Activated CD4-positive, alpha-beta T cell treated with anti-CD3 and anti-CD28 coated beads, Interleukin-2, amount 50 U/mL, for 24 hours (primary cell): Measurements from ENCODE around the gene EYA4.
A peak's percentile ranks its signal among the peaks of the same experiment; 100 is the strongest.
"Not testable (repeated sequence)": the region's sequence is repeated elsewhere in the genome, so short reads cannot be mapped to it uniquely, and the experiment has no call there.

Experiments used
- DNase-seq, 2 donors: peaks; one replicate each; pipeline ENCODE4 v3.0.0-alpha.2; 2020; ENCODE audit warnings: low read depth in 1 of 2, low spot score in 1 of 2

Gene EYA4

GRCh38 chr6:133512410-133513016, 271.4 kb downstream of the EYA4 start:
- DNase-seq, result peak in 1 of 2 donors; percentile 6

DNA sequence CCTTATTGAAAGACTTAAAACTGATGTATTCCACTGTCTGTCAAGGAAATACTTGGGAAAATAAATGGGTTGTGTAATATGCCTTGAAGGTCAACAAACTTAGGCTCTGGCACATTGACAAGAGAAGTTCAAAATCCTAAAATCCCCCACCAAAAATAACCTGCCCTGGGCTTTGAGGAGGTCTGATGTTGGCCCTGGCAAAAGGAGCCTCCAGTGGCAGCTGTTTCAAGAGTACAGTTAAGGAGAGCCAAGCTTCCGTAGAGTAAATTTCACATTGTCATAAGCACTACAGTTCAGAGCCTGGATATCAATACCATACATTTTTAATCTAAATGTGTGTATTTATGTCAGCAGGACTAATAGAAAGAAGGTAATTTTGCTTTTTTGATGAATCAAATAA, 282.7 kb downstream of the EYA4 start:
- DNase-seq, result no peak

GRCh38 chr6:133526436-133526835, 285.3 kb downstream of the EYA4 start:
- DNase-seq, result no peak

GRCh38 chr6:133528566-133528965, 287.4 kb downstream of the EYA4 start:
- no peak for DNase-seq

DNA sequence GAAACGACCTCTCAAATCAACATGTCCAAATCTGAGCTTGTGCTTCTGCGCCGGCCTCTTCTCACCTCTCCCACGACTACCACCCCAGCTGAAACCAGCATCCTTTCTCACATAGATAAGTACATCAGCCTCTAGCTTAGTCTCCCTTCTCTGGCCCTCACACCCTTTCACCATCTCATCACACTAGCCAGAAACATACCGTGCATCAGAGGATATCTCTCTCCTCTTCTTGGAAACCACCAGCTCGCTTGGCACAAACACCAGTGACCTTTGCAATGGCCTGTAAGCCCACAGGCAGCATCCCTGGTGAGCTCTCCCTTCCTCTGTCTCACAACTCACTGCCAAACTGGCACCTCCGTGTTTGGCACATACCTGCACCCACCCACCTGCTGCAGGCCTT, 291.8 kb downstream of the EYA4 start:
- no peak for DNase-seq

DNA sequence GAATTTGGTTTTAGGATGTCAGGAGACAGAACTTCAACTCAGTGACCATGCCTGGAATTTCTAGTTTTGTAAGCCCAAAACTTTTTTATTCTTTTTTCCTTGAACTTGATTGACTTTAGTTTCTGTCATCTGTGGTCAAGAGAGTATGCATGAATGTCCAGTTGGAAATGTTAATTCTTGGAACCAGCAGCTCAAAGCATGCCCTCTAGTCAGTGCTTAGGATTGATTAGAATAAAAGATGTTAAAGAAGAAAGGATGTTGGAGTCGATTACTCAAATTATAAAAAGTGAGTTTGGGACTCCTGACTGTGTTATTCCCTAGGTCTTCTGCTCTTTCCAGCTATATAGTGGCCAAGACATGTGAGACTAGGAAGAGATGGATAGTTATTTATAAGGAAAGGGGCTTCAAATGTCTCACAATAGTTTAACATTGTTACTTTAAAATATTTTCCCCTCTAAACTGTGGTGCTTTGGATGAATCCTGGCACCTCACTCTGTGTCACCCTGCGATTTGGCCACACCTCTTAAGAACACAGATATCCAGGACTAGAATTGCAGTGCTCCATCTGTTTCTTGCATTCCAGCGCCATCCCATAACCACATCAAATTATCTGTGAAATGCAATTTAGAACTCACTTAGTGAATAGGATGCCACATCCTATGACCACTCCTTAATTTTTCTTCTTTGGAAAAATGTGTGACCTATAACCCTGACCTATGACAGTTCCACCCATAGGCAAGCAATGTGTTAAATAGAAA, 298.5 kb downstream of the EYA4 start:
- DNase-seq, result no peak

DNA sequence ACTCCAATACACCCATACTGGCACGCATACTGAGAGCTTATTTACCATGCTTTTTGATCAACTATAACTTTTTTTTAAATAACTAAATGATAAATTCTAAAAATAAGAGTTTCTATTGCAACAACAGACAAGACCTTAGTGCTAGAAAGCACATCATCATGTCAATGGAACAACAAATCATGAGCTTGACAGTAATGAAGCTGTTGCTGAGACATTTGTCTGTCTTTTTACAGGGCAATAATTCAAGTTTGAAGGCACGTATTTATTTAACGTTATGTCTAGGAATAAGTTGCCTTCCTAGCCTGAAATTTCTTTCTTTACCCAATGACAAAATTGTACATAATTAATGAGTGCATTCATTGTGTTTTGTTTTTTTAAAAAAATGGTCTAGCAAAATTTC, 299.2 kb downstream of the EYA4 start:
- no peak for DNase-seq

GRCh38 chr6:133541040-133541439, 299.9 kb downstream of the EYA4 start:
- no peak for DNase-seq

- no peak for DNase-seq
Observed at GRCh38 chr6:133542056-133542821, 301.1 kb downstream of the EYA4 start.

DNA sequence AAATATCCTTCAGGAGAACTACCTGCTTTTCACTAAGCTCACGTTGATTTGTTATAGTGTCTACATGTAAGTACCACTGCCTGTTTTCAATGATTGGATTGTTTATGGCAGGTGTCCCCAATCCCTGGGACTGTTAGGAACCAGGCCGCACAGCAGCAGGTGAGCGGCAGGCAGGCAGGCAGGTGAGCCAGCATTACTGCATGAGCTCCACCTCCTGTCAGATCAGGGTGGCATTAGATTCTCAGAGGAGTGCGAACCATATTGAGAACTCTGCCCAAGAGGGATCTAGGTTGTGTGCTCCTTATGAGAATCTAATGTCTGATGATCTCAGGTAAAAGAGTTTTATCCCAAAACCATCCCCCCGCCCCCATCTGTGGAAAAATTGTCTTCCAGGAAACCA, 303.3 kb downstream of the EYA4 start:
- no peak for DNase-seq

- no peak for DNase-seq
Observed at GRCh38 chr6:133546098-133546497, 304.9 kb downstream of the EYA4 start.

- DNase-seq, result no peak
Observed at GRCh38 chr6:133547136-133547535, 306.0 kb downstream of the EYA4 start.

DNA sequence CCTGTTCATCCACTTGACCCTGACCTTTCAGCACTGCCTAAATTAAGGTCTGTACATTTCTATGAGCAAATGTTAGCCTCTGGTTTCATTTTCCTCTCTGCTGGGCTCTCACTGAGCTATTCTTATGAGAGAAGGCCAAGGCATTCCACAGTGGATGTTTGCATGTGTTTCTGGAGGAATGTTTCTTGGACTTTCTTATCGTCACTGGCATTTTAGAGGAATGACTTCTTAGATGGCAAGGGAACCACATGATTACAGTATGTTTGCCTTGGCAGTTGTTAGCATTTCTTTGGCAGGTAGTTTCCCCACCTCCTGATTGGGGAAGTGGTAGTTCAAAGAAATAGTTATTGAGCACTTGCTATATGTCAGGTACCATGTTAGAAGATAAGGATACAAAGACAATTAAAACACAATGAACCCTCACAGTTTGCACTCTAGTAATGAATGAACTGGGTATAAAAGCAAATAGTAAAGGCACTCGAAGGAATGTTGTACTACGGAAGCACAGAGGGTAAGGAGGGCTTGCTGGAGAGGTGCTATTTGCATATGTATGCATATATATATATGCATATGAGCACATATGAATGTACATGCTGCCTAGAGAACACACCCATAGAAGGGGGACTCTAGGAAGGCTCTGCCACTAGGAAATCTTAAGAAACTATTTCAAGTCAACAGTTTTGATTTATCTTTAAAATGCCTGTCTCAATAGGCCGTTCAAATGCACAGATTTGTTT, 307.4 kb downstream of the EYA4 start:
- DNase-seq, result no peak

DNA sequence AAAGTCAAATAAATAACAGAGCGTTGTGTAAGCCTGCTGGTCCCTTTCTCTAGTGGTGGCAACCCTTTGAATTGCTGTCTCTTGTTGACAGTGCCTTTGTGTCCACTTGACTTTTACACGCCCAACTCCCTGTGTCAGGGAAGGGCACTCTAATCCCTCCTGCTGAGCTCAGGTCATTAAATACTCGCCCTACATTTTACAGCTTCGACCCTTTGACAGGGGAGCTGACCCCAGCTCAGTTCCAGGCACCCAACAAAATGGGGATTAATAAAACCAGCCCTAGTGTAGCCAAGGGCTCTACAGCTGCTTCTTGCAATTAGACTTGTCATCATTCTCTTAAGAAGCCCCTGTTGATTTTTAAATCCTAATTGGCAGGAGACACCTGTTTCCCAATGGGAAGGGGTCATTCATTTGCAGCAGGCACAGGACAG, 308.2 kb downstream of the EYA4 start:
- no peak for DNase-seq

DNA sequence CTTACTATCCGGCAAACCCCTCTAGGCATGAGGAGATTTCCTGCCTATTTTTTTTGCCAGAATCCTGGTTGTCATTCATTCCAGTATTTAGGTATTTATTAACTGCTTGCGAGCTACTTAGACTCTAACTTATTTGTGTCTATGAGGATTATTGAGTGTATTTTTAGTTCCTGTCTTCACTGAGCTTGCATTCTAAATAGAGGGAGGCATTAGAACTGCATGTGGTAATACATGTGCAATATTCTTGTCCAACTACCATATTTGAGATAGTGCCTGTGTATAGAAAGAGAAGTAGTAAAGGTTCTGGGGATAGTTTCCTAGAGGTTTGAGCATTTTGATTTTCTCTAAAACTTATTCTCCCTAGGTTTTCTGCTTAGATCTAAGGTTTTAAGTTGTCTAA, 308.9 kb downstream of the EYA4 start:
- no peak for DNase-seq

DNA sequence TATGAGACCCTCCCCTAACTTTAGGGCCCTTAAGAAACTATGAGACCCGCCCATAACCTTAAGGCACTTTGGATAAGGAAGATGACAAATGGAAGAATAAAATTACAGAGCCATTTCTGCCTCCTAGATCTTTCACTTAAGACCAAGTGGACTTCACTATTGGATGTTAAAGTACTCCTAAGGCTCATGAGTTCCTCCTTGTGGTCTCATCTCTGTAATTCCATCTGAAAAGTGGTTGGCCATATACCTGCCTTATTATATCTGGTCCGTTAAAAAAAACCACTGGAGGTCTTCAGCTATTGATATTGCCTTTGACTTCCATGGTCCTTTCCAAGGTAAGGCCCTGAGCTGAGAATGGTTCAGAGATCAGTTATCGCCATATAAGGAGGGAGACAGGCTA, 310.3 kb downstream of the EYA4 start:
- DNase-seq, result no peak

- no peak for DNase-seq
Observed at GRCh38 chr6:133551847-133552341, 310.7 kb downstream of the EYA4 start.

- DNase-seq, result no peak
Observed at GRCh38 chr6:133553652-133554051, 312.5 kb downstream of the EYA4 start.

GRCh38 chr6:133554121-133554520, 313.0 kb downstream of the EYA4 start:
- DNase-seq, result not testable (repeated sequence)

- no peak for DNase-seq
Observed at GRCh38 chr6:133555685-133556084, 314.5 kb downstream of the EYA4 start.

DNA sequence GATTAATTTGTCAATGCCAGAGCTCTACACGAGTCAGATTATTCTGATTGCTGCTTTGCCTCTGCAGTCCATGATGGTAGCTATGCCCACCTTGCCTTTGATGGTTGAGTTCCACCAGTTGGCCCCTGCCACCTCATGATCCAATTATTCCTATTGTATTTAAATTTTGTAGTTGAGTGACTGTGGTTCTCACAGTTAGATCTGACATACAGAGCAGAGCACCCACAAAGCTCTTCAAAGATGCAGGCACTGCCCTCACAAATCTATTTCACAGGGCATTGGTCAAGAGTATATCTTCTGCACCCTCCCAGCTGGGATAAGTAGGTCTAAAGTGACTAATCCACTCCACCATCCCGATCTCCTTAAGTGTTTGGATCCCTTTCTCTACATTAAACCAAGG, 318.8 kb downstream of the EYA4 start:
- DNase-seq, result no peak
